ENCODE data around the gene SENP2.
"Not testable (repeated sequence)": the region's sequence is repeated elsewhere in the genome, so short reads cannot be mapped to it uniquely, and the experiment has no call there.

Gene SENP2

DNA sequence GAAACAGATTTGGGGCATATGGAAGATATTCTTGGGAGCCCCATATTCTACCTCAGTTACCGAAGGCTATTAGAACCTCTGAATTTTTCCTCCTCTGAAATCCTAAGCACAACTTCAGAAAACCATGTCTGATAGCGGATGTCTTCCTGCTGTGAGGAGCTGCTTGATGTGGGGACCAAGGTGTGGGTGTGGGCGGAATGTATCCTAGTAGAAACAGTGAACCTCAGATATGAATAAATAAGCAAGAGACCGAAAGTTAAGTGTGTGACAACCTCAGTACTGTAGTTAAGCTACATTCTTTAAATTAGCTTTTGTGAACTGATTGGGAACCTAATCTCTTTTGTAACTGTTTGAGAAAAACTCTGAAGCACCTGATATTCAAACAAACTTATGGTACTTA is 46.9 kb downstream of the SENP2 start:
- no peak overlapping the region for H3K27ac ChIP-seq (ENCODE audit: low read depth, low read length)
- no peaks in the 10 kb centered on the region for H3K9me3 ChIP-seq (ENCODE audit: low read length)
- peaks cover 11% of the 10 kb centered on the region for H3K4me1 ChIP-seq (ENCODE audit: insufficient read depth, low read length)
- no peak overlapping the region for H3K4me3 ChIP-seq (ENCODE audit: low read depth in 1 of 2, low read length in 2 of 2)
- H3K27me3 ChIP-seq (ENCODE audit: control insufficient read depth in 1 of 2, insufficient read depth in 2 of 2, low read length in 2 of 2): no peaks in the 10 kb centered on the region
- H3K9ac ChIP-seq (ENCODE audit: low read length): no peak overlapping the region
- H3K36me3 ChIP-seq (ENCODE audit: insufficient read depth, low read length): peaks cover 20% of the 10 kb centered on the region

DNA sequence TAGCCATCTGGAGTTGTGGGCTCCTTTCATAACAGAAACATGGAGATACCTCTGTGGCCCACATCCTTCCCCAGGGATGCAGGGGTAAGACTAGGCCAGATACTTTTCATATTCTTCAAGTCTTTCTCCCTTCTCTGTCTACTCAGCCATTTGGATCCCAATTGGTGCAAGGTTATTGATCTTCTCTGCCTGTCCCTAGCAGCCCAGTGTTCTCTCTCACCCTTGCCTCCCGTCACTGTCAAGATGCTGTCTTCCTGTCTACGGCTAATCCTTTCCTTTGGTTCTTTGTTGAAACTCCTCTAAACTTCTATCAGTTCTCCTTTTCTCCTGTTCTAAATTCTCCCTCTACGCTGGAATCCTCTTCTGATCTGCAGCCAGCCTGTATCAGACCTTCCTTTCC is 51.3 kb downstream of the SENP2 start:
- Histone ChIP-seq H3K4me3 (ENCODE audit: low read depth in 1 of 2, low read length in 2 of 2) (no peak overlapping the region), H3K9me3 (ENCODE audit: low read length) (no peaks in the 10 kb centered on the region), H3K27ac (ENCODE audit: low read depth, low read length) (no peak overlapping the region), H3K27me3 (ENCODE audit: control insufficient read depth in 1 of 2, insufficient read depth in 2 of 2, low read length in 2 of 2) (no peaks in the 10 kb centered on the region), H3K9ac (ENCODE audit: low read length) (no peak overlapping the region), H3K36me3 (ENCODE audit: insufficient read depth, low read length) (no peaks in the 10 kb centered on the region), H3K4me1 (ENCODE audit: insufficient read depth, low read length) (no peaks in the 10 kb centered on the region)

DNA sequence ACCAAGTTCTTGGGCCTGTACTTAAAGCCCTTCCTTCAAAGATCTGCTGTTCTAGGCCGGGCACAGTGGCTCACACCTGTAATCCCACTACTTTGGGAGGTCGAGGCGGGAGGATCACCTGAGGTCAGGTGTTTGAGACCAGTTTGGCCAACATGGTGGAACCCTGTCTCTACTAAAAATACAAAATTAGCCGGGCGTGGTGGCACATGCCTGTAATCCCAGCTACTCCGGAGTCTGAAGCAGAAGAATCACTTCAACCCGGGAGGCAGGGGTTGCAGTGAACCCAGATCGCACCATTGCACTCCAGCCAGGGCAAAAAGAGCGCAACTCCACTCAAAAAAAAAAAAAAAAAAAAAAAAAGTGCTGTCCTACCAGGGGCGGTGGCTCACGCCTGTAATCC is 52.6 kb downstream of the SENP2 start:
- not testable (repeated sequence) for H3K27me3 ChIP-seq (ENCODE audit: control insufficient read depth in 1 of 2, insufficient read depth in 2 of 2, low read length in 2 of 2); H3K36me3 ChIP-seq (ENCODE audit: insufficient read depth, low read length); H3K27ac ChIP-seq (ENCODE audit: low read depth, low read length); H3K4me1 ChIP-seq (ENCODE audit: insufficient read depth, low read length); H3K9me3 ChIP-seq (ENCODE audit: low read length); H3K4me3 ChIP-seq (ENCODE audit: low read depth in 1 of 2, low read length in 2 of 2); H3K9ac ChIP-seq (ENCODE audit: low read length)

DNA sequence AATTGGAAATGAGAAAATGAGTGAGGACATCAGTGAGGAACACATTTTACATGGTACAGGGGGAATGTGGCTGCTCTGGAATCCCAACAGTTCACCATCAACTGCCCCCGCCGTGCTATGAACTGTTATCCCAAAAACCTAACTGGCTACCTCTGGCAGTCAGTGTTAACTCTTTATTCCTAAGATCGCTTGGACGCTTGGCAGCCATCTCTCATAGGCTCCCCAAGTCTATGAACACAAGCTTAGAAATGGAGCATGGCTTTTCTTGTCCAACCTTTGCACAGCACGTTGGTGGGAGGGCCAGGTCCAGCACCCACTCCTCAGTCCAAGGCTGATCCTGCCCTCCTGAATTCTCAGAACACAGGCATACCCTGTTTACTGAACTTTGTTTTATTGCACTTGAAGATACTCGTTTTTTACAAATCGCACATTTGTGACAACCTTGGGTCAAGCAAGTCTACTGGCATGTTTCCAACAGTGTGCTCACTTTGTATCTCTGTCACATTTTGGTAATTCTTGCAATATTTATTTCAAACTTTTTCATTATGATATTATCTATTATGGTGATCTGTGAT is 53.6 kb downstream of the SENP2 start:
- Histone ChIP-seq H3K36me3 (ENCODE audit: insufficient read depth, low read length) (no peaks in the 10 kb centered on the region), H3K9me3 (ENCODE audit: low read length) (no peaks in the 10 kb centered on the region), H3K27me3 (ENCODE audit: control insufficient read depth in 1 of 2, insufficient read depth in 2 of 2, low read length in 2 of 2) (no peaks in the 10 kb centered on the region), H3K4me3 (ENCODE audit: low read depth in 1 of 2, low read length in 2 of 2) (no peak overlapping the region), H3K27ac (ENCODE audit: low read depth, low read length) (no peak overlapping the region), H3K9ac (ENCODE audit: low read length) (no peak overlapping the region), H3K4me1 (ENCODE audit: insufficient read depth, low read length) (no peaks in the 10 kb centered on the region)

DNA sequence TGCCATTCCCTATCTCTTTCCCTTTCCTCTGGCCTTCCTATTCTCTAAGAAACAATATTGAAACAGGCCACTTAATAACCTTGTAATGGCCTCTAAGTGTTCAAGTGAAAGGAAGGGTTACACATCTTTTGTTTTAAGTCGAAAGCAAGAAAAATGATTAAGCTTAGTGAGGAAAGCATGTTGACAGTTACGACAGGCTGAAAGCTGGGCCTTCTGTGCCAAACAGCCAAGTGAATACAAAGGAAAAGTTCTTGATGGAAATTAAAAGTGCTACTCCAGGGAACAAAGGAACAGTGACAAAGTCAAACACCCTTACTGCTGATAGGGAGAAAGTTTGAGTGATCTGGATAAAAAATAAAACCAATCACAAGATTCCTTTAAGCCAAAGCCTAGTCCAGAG is 54.2 kb downstream of the SENP2 start:
- H3K9me3 ChIP-seq (ENCODE audit: low read length): no peaks in the 10 kb centered on the region
- H3K4me1 ChIP-seq (ENCODE audit: insufficient read depth, low read length): no peaks in the 10 kb centered on the region
- H3K27me3 ChIP-seq (ENCODE audit: control insufficient read depth in 1 of 2, insufficient read depth in 2 of 2, low read length in 2 of 2): no peaks in the 10 kb centered on the region
- no peak overlapping the region for H3K4me3 ChIP-seq (ENCODE audit: low read depth in 1 of 2, low read length in 2 of 2)
- no peak overlapping the region for H3K27ac ChIP-seq (ENCODE audit: low read depth, low read length)
- H3K9ac ChIP-seq (ENCODE audit: low read length): no peak overlapping the region
- no peaks in the 10 kb centered on the region for H3K36me3 ChIP-seq (ENCODE audit: insufficient read depth, low read length)

DNA sequence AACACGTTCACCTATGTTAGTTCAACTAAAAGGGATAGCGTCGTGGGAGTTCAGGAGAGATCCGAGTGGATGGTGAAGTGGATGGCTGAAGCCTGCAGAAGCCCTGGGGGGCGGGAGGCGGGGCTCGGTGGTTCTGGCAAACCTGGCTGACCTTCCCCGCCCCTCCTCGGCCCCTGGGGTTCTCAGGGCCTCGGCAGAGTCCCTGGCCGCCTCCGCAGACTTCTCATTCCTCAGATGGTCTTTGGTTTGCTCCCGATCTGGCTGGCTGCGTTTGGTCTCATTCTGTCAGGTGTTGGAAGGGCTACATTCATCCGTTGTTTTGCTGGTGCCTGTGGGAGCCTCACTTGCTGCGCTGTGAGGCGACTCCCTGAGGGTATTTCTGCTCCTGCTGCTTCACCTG is 59.1 kb downstream of the SENP2 start:
- not testable (repeated sequence) for H3K9me3 ChIP-seq (ENCODE audit: low read length); H3K9ac ChIP-seq (ENCODE audit: low read length); H3K27me3 ChIP-seq (ENCODE audit: control insufficient read depth in 1 of 2, insufficient read depth in 2 of 2, low read length in 2 of 2); H3K36me3 ChIP-seq (ENCODE audit: insufficient read depth, low read length); H3K4me3 ChIP-seq (ENCODE audit: low read depth in 1 of 2, low read length in 2 of 2); H3K4me1 ChIP-seq (ENCODE audit: insufficient read depth, low read length); H3K27ac ChIP-seq (ENCODE audit: low read depth, low read length)

DNA sequence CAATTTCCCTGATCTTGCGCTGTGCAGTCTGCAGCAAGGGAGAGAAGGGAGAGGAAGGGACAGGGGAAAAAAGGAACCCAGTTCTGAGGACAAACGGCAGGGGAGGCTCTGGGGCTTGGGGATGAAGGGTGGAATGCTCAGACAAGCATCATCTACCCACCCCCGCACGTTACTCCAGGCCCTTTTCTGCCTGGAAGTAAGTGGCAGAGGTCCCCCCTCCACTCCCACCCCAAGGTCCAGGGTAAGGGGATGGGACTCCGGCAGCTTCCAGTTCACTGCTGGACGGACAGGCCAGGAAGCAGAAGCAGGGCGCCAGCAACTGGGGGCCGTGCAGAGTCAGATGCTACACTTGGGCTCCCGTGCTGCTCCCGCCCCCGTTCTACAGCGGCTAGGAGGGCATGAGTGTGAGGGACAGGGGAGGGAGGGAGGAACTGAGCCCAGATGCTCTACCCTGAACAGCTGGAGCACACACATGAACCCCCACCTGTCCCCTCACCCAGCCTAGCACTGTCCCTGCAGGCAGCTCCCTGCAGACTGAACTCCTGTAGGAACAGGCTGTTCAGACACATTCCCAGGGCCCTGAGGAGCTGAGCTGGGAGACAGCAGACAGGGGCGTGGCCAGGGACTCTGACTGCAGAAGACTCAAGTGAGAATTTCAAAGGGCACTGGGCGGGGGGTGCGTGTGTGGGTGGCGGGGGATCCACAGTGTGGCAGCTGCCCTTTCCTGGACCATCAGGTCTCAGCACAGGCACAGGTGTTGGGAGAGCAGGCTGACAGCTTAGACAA is 59.7 kb downstream of the SENP2 start:
- H3K9ac ChIP-seq (ENCODE audit: low read length): no peak overlapping the region
- no peaks in the 10 kb centered on the region for H3K27me3 ChIP-seq (ENCODE audit: control insufficient read depth in 1 of 2, insufficient read depth in 2 of 2, low read length in 2 of 2)
- no peaks in the 10 kb centered on the region for H3K36me3 ChIP-seq (ENCODE audit: insufficient read depth, low read length)
- no peak overlapping the region for H3K4me3 ChIP-seq (ENCODE audit: low read depth in 1 of 2, low read length in 2 of 2)
- H3K9me3 ChIP-seq (ENCODE audit: low read length): no peaks in the 10 kb centered on the region
- no peaks in the 10 kb centered on the region for H3K4me1 ChIP-seq (ENCODE audit: insufficient read depth, low read length)
- no peak overlapping the region for H3K27ac ChIP-seq (ENCODE audit: low read depth, low read length)

DNA sequence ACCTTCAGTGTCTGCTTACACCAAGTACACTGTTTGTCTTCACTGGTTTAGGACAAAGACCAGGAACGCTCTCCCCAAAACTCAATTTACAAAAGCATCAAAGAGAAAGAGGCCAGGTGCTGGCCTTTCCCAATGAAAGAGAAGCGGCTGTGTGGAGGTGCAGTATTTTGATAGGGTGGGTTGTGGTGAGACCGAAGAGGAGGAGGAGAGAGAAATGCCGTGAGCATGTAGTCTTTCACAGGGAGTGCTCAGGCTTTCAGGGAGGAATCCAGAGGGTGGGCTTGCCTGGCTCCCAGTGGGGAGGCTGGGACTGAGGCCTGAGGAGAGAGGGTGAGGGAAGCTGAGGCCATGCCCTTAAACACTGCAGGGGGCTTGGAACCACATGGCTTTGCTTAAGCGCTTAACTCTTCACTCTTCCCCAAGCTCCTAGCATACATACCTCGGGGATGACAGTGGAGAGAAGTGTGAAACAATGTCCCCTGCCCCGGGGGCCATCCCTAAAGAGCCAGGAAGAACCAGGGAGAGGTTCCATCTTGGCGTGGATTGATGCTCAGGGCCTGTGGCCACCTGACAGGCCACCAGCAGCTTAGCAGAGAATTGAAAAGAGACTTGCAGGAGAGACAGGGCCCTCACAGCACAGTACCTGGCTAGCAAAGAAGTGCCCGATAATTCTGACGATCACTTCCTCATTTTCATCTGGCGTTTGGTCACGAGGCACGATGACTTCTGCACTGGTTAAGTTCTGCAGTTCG is 60.5 kb downstream of the SENP2 start:
- no peak overlapping the region for H3K4me3 ChIP-seq (ENCODE audit: low read depth in 1 of 2, low read length in 2 of 2)
- H3K27me3 ChIP-seq (ENCODE audit: control insufficient read depth in 1 of 2, insufficient read depth in 2 of 2, low read length in 2 of 2): no peaks in the 10 kb centered on the region
- H3K9me3 ChIP-seq (ENCODE audit: low read length): no peaks in the 10 kb centered on the region
- no peaks in the 10 kb centered on the region for H3K36me3 ChIP-seq (ENCODE audit: insufficient read depth, low read length)
- no peak overlapping the region for H3K9ac ChIP-seq (ENCODE audit: low read length)
- H3K27ac ChIP-seq (ENCODE audit: low read depth, low read length): no peak overlapping the region
- H3K4me1 ChIP-seq (ENCODE audit: insufficient read depth, low read length): no peaks in the 10 kb centered on the region

DNA sequence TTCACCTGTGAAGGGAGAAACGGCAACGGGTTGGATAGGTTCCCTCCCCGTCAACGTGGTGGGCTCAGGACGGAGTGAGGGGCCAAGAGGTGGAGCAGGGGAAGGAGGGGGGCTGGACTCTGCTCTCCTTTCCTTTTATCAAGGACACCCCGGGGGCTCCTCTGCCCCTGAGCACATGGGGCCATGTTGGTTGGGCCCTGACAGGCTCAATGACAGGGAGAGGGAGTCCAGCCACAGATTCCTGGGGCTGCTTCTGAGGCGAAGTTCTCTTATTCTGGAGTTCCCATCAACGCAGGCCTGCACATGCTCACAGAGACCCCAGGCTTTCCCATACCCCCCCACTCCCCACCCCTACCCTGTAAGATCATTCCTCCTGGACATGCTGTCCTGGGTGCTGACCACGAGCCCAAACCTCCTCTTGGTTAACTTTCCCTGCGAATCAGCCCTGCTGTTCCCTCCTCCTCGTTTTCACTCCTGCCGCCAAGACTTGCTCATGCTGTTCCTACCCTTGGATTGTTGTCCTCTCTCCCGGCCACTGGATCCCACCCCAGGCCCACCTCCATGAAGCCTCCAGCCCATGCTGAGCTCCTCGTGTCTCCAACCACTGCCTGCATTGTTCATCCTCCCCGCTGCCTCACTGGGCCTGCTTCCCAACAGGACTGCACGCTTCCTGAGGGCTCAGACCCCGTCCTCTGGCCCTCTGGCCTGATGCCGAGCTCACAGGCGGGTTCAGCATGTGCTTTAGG is 61.2 kb downstream of the SENP2 start:
- no peak overlapping the region for H3K27ac ChIP-seq (ENCODE audit: low read depth, low read length)

DNA sequence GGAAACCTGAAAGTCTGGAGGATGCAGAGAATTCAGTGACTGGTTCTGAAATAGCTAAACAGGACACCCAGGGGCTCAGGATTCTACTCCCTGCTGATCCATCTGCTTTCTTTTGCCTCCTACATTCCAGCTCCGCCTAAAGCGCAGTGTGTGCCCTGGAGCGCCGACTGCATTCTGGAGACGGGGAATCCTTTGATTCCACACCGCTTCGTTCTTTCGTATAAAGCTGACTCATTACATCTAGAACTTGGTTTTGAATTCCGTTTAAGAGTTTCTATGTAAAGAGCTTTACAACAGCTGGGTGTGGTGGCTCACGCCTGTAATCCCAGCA is 61.8 kb downstream of the SENP2 start:
- Histone ChIP-seq H3K9me3 (ENCODE audit: low read length) (no peaks in the 10 kb centered on the region), H3K4me1 (ENCODE audit: insufficient read depth, low read length) (no peaks in the 10 kb centered on the region), H3K36me3 (ENCODE audit: insufficient read depth, low read length) (no peaks in the 10 kb centered on the region), H3K9ac (ENCODE audit: low read length) (no peak overlapping the region), H3K4me3 (ENCODE audit: low read depth in 1 of 2, low read length in 2 of 2) (no peak overlapping the region), H3K27me3 (ENCODE audit: control insufficient read depth in 1 of 2, insufficient read depth in 2 of 2, low read length in 2 of 2) (no peaks in the 10 kb centered on the region), H3K27ac (ENCODE audit: low read depth, low read length) (no peak overlapping the region)

More for the DNA sequence above, 61.2 kb downstream of the SENP2 start:
- Histone ChIP-seq H3K36me3 (ENCODE audit: insufficient read depth, low read length) (no peaks in the 10 kb centered on the region), H3K4me3 (ENCODE audit: low read depth in 1 of 2, low read length in 2 of 2) (no peak overlapping the region), H3K9me3 (ENCODE audit: low read length) (no peaks in the 10 kb centered on the region), H3K9ac (ENCODE audit: low read length) (no peak overlapping the region), H3K27me3 (ENCODE audit: control insufficient read depth in 1 of 2, insufficient read depth in 2 of 2, low read length in 2 of 2) (no peaks in the 10 kb centered on the region), H3K4me1 (ENCODE audit: insufficient read depth, low read length) (no peaks in the 10 kb centered on the region)

DNA sequence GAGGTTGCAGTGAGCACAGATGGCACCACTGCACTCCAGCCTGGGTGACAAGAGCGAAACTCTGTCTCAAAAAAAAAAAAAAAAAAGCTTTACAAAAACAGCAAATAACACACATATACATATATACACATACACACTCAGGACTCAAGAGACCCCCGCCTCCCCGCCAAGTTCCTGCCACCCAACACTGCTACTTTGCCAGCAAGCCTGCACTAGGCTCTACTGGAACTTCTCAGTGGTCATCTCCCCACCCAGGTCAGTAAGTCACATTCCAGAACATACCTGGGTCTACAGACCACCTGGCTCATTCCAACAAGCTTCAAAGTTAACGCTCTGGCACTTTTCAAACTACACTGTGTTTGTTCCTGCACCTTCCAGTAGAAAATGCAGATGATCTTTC is 62.3 kb downstream of the SENP2 start:
- H3K9ac ChIP-seq (ENCODE audit: low read length): no peak overlapping the region
- no peaks in the 10 kb centered on the region for H3K36me3 ChIP-seq (ENCODE audit: insufficient read depth, low read length)
- no peaks in the 10 kb centered on the region for H3K27me3 ChIP-seq (ENCODE audit: control insufficient read depth in 1 of 2, insufficient read depth in 2 of 2, low read length in 2 of 2)
- no peaks in the 10 kb centered on the region for H3K9me3 ChIP-seq (ENCODE audit: low read length)
- H3K4me1 ChIP-seq (ENCODE audit: insufficient read depth, low read length): no peaks in the 10 kb centered on the region
- H3K27ac ChIP-seq (ENCODE audit: low read depth, low read length): no peak overlapping the region
- no peak overlapping the region for H3K4me3 ChIP-seq (ENCODE audit: low read depth in 1 of 2, low read length in 2 of 2)

Data from muscle layer of colon (tissue), 2 donors.